ENCODE measurements around the gene BBS9.

GRCh38 chr7:33643530-33643929 lies 514.2 kb downstream of the BBS9 start:
- no peak for TF ChIP-seq POLR2A (IDR thresholded peaks at IDR 0.05; ENCODE audit: low read depth, low read length)
- TF ChIP-seq POLR2AphosphoS5 (IDR thresholded peaks at IDR 0.05; ENCODE audit: low read depth, low read length), result no peak
- no peak for TF ChIP-seq PAX5 (IDR thresholded peaks at IDR 0.05; ENCODE audit: insufficient read depth, low read length, severe bottlenecking)

Data from GM12891 (cell line).